MCF 10A (cell line): ENCODE measurements around the gene HES3. TPM values are rescaled to one million over a fixed set of nuclear protein-coding genes. Genes with fewer than 3 reads are reported as not detected.

Experiments used
- BruUV-seq: library from RNA; stranded (reverse); fragments of 400-500 nt; replicated peaks from 2 replicates; lab custom pipeline; 2021; lab: Mats Ljungman, UMichigan
- CTCF ChIA-PET: fragments of 300-600 bp; sonication (Branson Sonifier 250); formaldehyde crosslinking; extraction: SDS; loops from one replicate; lab custom pipeline; 2021; ENCODE audit warnings: antibody characterized with exemption, inconsistent platforms; lab: Yijun Ruan, JAX
- POLR2A ChIA-PET: fragments of 300-600, 350-650 bp; sonication (Branson Sonifier 250); formaldehyde crosslinking; extraction: SDS; loops from one replicate; lab custom pipeline; 2020; ENCODE audit warnings: antibody characterized with exemption, inconsistent platforms; lab: Yijun Ruan, JAX
- DNase-seq: peaks from one replicate; pipeline ENCODE4 v3.0.0-alpha.2; 2018; ENCODE audit not compliant: unreplicated experiment
- H3K27ac Mint-ChIP-seq: one replicate; pipeline ENCODE4 v1.8.0; 2022; ENCODE audit warnings: mild to moderate bottlenecking, low read depth, mixed read lengths; ENCODE audit not compliant: unreplicated experiment
- H3K27me3 Mint-ChIP-seq: one replicate; pipeline ENCODE4 v1.8.0; 2022; ENCODE audit warnings: mixed read lengths; ENCODE audit not compliant: insufficient read depth, unreplicated experiment
- H3K36me3 Mint-ChIP-seq: one replicate; pipeline ENCODE4 v1.8.0; 2022; ENCODE audit warnings: mild to moderate bottlenecking, moderate library complexity, mixed read lengths; ENCODE audit not compliant: insufficient read depth, unreplicated experiment
- H3K4me1 Mint-ChIP-seq: one replicate; pipeline ENCODE4 v1.8.0; 2022; ENCODE audit warnings: mixed read lengths; ENCODE audit not compliant: insufficient read depth, unreplicated experiment
- H3K4me3 Mint-ChIP-seq: one replicate; pipeline ENCODE4 v1.8.0; 2022; ENCODE audit warnings: mild to moderate bottlenecking, moderate library complexity, mixed read lengths; ENCODE audit not compliant: unreplicated experiment
- H3K9me3 Mint-ChIP-seq: one replicate; pipeline ENCODE4 v1.8.0; 2022; ENCODE audit warnings: mixed read lengths; ENCODE audit not compliant: unreplicated experiment
- CTCF ChIP-seq: fragments of 200-600 bp; IDR thresholded peaks from one replicate; pipeline ENCODE4 v1.8.0; 2022; ENCODE audit warnings: antibody characterized with exemption, mild to moderate bottlenecking; ENCODE audit not compliant: unreplicated experiment
- intact Hi-C: fragments of 100-400 bp; cut with micrococcal nuclease; formaldehyde crosslinking; loops from 2 replicates; pipeline ENCODE4 v1.14.1; 2022
- total RNA-seq: library from RNA; stranded (reverse); gene quantifications from 2 replicates; pipeline ENCODE4 v1.2.3, GENCODE V29; 2022

HES3 gene
- total RNA-seq, 1 experiment from 2014 or later = not detected

- intact Hi-C loops = no loop called here
- Mint-ChIP-seq H3K36me3 (peaks cover 52% of the 10 kb centered on the region), H3K27ac (no peak overlapping the region), H3K27me3 (no peaks in the 10 kb centered on the region), H3K4me1 (peaks cover 9% of the 10 kb centered on the region), H3K4me3 (no peak overlapping the region), H3K9me3 (no peaks in the 10 kb centered on the region)
- DNase-seq = peak; percentile 43
- TF ChIP-seq CTCF = no peak
- ChIA-PET CTCF (no interaction called here), POLR2A (interaction anchor here (0.7 to 1.0 kb wide), 2 partner anchors 12 to 128 kb away, joined by 3 read pairs; no protein-coding TSS in a partner anchor)
- BruUV-seq = no TSS peak
These were observed 21.3 kb upstream of the HES3 start for GRCh38 chr1:6222636-6223035.

DNA sequence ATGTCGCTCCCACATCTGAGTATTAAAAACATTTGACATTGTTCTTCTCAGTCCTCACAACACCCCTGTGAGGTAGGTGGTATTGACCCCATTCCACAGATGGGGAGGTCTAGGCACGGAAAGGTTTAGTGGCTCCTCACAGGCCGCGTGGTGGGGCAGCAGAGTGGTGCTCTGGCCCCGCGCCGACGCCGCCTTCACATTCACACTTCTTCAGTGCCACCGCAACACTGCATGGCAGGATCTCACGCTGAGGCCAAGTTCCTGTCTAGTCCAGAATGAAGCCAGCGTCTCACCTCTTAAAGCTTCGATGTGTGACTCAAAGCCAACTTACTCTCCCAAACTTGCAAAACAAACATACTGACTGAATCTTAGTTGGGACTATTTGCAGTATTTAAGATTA lies 20.4 kb upstream of the HES3 start:
- H3K27me3 Mint-ChIP-seq = no peaks in the 10 kb centered on the region
- TF ChIP-seq CTCF = no peak
- H3K4me1 Mint-ChIP-seq = peaks cover 9% of the 10 kb centered on the region
- TSS peak; percentile 45 for BruUV-seq
- DNase-seq = no peak
- no peak overlapping the region for H3K4me3 Mint-ChIP-seq
- ChIA-PET POLR2A (interaction anchor here (1.0 to 1.5 kb wide), 2 partner anchors 11 to 24 kb away, joined by 3 to 9 read pairs; no protein-coding TSS in a partner anchor), CTCF (interaction anchor here (0.7 to 1.0 kb wide), 2 partner anchors 19 to 215 kb away, joined by 3 read pairs; no protein-coding TSS in a partner anchor)
- H3K27ac Mint-ChIP-seq = no peak overlapping the region
- intact Hi-C loops = no loop called here
- H3K9me3 Mint-ChIP-seq = no peaks in the 10 kb centered on the region
- peaks cover 59% of the 10 kb centered on the region for H3K36me3 Mint-ChIP-seq

GRCh38 chr1:6224718-6225117 lies 19.3 kb upstream of the HES3 start:
- no peak overlapping the region for H3K4me3 Mint-ChIP-seq
- CTCF ChIA-PET = interaction anchor here (0.7 to 1.0 kb wide), 2 partner anchors 20 to 22 kb away, joined by 3 read pairs; no protein-coding TSS in a partner anchor
- POLR2A ChIA-PET = interaction anchor here (1.5 kb wide), 2 partner anchors 10 kb away, joined by 4 to 9 read pairs; no protein-coding TSS in a partner anchor
- no peak overlapping the region for H3K27ac Mint-ChIP-seq
- no peak for DNase-seq
- BruUV-seq = no TSS peak
- H3K27me3 Mint-ChIP-seq = no peaks in the 10 kb centered on the region
- H3K4me1 Mint-ChIP-seq = peaks cover 9% of the 10 kb centered on the region
- TF ChIP-seq CTCF = no peak
- no peaks in the 10 kb centered on the region for H3K9me3 Mint-ChIP-seq
- intact Hi-C loops = no loop called here
- H3K36me3 Mint-ChIP-seq = peaks cover 63% of the 10 kb centered on the region

GRCh38 chr1:6225651-6226050 lies 18.3 kb upstream of the HES3 start:
- TF ChIP-seq CTCF = no peak
- ChIA-PET POLR2A (interaction anchor here (0.8 to 1.5 kb wide), 2 partner anchors 9 to 18 kb away, joined by 3 to 4 read pairs; no protein-coding TSS in a partner anchor), CTCF (interaction anchor here (0.7 to 1.7 kb wide), 5 partner anchors 9 to 26 kb away, joined by 3 to 6 read pairs (median 3); partner anchors contain the start of genes RNF207 and RPL22)
- Mint-ChIP-seq H3K36me3 (peaks cover 73% of the 10 kb centered on the region), H3K9me3 (no peaks in the 10 kb centered on the region), H3K4me3 (no peak overlapping the region), H3K27me3 (no peaks in the 10 kb centered on the region), H3K4me1 (peaks cover 2% of the 10 kb centered on the region), H3K27ac (peak overlapping the region; percentile 39)
- intact Hi-C loops = no loop called here
- no TSS peak for BruUV-seq
- DNase-seq = no peak
